Calu3 (cell line): ENCODE results near the gene NMBR. TPM values are rescaled to one million over a fixed set of nuclear protein-coding genes. Genes with fewer than 3 reads are reported as not detected.

ENCODE experiments used
- BruUV-seq: library from RNA; stranded (reverse); fragments of 400-500 nt; replicated peaks from 2 replicates; lab custom pipeline; 2021; lab: Mats Ljungman, UMichigan
- CTCF ChIA-PET: fragments of 300-600 bp; sonication (Branson Sonifier 250); formaldehyde crosslinking; loops from one replicate; lab custom pipeline; 2022; ENCODE audit warnings: antibody characterized with exemption; lab: Charles Lee
- DNase-seq: peaks from one replicate; pipeline ENCODE4 v3.0.0; 2022
- H3K27ac Mint-ChIP-seq: one replicate; pipeline ENCODE4 v1.8.0; 2022; ENCODE audit warnings: mixed read lengths; ENCODE audit not compliant: unreplicated experiment
- H3K27me3 Mint-ChIP-seq: one replicate; pipeline ENCODE4 v1.8.0; 2022; ENCODE audit warnings: mixed read lengths; ENCODE audit not compliant: unreplicated experiment
- H3K36me3 Mint-ChIP-seq: one replicate; pipeline ENCODE4 v1.8.0; 2022; ENCODE audit warnings: mild to moderate bottlenecking, moderate library complexity, mixed read lengths; ENCODE audit not compliant: insufficient read depth, unreplicated experiment
- H3K4me1 Mint-ChIP-seq: one replicate; pipeline ENCODE4 v1.8.0; 2022; ENCODE audit warnings: mild to moderate bottlenecking, low read depth, mixed read lengths; ENCODE audit not compliant: unreplicated experiment
- H3K4me3 Mint-ChIP-seq: one replicate; pipeline ENCODE4 v1.8.0; 2022; ENCODE audit warnings: mild to moderate bottlenecking, low read depth, moderate library complexity, mixed read lengths; ENCODE audit not compliant: unreplicated experiment
- H3K9me3 Mint-ChIP-seq: one replicate; pipeline ENCODE4 v1.8.0; 2022; ENCODE audit warnings: low read depth, mixed read lengths; ENCODE audit not compliant: unreplicated experiment
- CTCF ChIP-seq: fragments of 200-600 bp; IDR thresholded peaks from one replicate; pipeline ENCODE4 v1.8.0; 2022; ENCODE audit warnings: antibody characterized with exemption; ENCODE audit not compliant: unreplicated experiment
- intact Hi-C: fragments of 100-400 bp; cut with micrococcal nuclease; formaldehyde crosslinking; loops from one replicate; pipeline ENCODE4 v1.10.0; 2022; ENCODE audit not compliant: unreplicated experiment
- total RNA-seq: library from RNA; stranded (reverse); gene quantifications from 2 replicates; pipeline ENCODE4 v1.2.3, GENCODE V29; 2022

NMBR gene
- total RNA-seq, 1 experiment from 2014 or later, result not detected

- Mint-ChIP-seq H3K9me3 (no peaks in the 10 kb centered on the region), H3K27me3 (no peaks in the 10 kb centered on the region), H3K27ac (no peak overlapping the region), H3K36me3 (no peaks in the 10 kb centered on the region), H3K4me3 (no peak overlapping the region), H3K4me1 (no peaks in the 10 kb centered on the region)
- CTCF ChIA-PET, result no interaction called here
- no peak for TF ChIP-seq CTCF
- no TSS peak for BruUV-seq
- intact Hi-C loops, result no loop called here
- no peak for DNase-seq
Measured at GRCh38 chr6:142079130-142079529, 67.8 kb downstream of the NMBR start.

GRCh38 chr6:142075516-142076101, 71.3 kb downstream of the NMBR start:
- Mint-ChIP-seq H3K27ac (no peak overlapping the region), H3K36me3 (no peaks in the 10 kb centered on the region), H3K9me3 (no peaks in the 10 kb centered on the region), H3K4me1 (no peaks in the 10 kb centered on the region), H3K27me3 (no peaks in the 10 kb centered on the region), H3K4me3 (no peak overlapping the region)
- intact Hi-C loops, result no loop called here
- CTCF ChIA-PET, result no interaction called here
- no TSS peak for BruUV-seq
- DNase-seq, result no peak
- no peak for TF ChIP-seq CTCF

- H3K4me1 Mint-ChIP-seq, result no peaks in the 10 kb centered on the region
- H3K36me3 Mint-ChIP-seq, result no peaks in the 10 kb centered on the region
- no peaks in the 10 kb centered on the region for H3K27me3 Mint-ChIP-seq
- intact Hi-C loops, result no loop called here
- no peak for TF ChIP-seq CTCF
- BruUV-seq, result no TSS peak
- H3K27ac Mint-ChIP-seq, result no peak overlapping the region
- H3K9me3 Mint-ChIP-seq, result no peaks in the 10 kb centered on the region
- DNase-seq, result no peak
- CTCF ChIA-PET, result interaction anchor here (0.6 kb wide), 1 partner anchor 180 kb away, joined by 7 read pairs; no protein-coding TSS in a partner anchor
- no peak overlapping the region for H3K4me3 Mint-ChIP-seq
Measured at GRCh38 chr6:142074516-142074915, 72.4 kb downstream of the NMBR start.

- Mint-ChIP-seq H3K9me3 (no peaks in the 10 kb centered on the region), H3K4me1 (no peaks in the 10 kb centered on the region), H3K36me3 (no peaks in the 10 kb centered on the region), H3K27ac (no peak overlapping the region), H3K4me3 (no peak overlapping the region), H3K27me3 (no peaks in the 10 kb centered on the region)
- no peak for DNase-seq
- CTCF ChIA-PET, result no interaction called here
- no peak for TF ChIP-seq CTCF
- no TSS peak for BruUV-seq
- intact Hi-C loops, result no loop called here
Measured at GRCh38 chr6:142071981-142072380, 74.9 kb downstream of the NMBR start.
